ENCODE measurements around the gene TOLLIP.
A peak's percentile ranks its signal among the peaks of the same experiment; 100 is the strongest.
"Not testable (repeated sequence)": the region's sequence is repeated elsewhere in the genome, so short reads cannot be mapped to it uniquely, and the experiment has no call there.

TOLLIP gene

DNA sequence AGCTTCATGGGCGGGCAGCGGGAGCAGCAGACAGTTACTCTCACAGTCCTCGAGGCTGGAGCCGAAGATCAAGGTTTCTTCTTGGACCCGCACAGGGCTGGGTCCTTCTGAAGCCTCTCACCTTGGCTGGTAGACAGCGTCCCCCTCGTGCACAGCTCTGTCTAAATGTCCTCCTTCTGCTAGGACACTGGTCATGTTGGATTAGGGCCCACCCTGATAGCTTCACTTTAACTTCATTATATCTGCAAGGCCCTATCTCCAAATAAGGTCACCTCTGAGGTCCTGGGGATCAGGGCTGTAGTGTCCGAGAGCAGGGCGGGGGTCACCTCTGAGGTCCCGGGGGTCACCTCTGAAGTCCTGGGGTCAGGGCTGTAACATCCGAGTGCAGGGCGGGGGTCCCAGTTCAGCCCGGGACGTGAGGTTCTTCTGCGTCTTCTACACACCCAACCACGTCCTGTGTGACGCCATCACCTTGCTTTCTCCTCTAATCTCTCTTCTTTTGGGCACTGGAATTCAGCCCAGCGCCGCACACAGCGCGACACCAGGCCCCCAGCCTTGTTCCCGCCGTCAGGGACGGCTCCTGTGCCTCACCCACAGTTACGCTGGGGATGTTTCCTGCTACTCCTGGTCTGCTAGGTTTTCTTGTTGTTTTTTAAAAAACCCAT lies 34.1 kb upstream of the TOLLIP start:
- DNase-seq, result no peak

DNA sequence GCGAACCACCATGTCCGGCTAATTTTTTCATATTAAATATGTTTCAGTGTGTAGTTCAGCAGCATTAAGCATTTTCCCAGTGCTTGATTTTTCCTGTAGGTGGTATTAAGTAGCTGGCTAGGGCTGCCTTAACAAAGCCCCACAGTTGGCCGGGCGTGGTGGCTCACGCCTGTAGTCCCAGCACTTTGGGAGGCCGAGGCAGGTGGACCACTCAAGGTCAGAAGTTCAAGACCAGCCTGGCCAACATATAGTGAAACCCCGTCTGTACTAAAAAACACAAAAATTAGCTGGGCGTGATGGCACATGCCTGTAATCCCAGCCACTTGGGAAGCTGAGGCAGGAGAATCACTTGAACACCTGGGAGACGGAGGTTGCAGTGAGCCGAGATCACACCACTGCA lies 33.5 kb upstream of the TOLLIP start:
- DNase-seq, result no peak

DNA sequence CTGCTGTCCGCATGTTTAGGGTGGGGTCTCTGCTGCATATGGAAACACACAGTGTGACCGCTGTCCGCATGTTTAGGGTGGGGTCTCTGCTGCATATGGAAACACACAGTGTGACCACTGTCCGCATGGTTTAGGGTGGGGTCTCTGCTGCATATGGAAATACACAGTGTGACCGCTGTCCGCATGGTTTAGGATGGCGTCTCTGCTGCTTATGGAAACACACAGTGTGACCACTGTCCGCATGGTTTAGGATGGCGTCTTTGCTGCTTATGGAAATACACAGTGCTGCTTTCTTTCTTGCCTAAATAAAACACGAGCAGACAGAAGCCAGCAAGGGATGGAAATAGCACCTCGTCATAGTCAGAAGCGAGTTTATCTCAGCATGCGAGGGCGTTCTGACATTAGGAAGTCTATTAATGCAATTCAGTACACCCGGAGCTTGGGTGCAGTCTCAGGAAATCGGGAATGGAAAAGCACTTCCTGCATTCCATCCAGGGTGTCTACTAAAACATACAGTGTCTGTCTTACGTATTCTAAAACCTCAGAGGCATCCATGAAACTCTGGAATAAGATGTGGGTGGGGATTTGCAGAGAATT lies 32.6 kb upstream of the TOLLIP start:
- no peak for DNase-seq

DNA sequence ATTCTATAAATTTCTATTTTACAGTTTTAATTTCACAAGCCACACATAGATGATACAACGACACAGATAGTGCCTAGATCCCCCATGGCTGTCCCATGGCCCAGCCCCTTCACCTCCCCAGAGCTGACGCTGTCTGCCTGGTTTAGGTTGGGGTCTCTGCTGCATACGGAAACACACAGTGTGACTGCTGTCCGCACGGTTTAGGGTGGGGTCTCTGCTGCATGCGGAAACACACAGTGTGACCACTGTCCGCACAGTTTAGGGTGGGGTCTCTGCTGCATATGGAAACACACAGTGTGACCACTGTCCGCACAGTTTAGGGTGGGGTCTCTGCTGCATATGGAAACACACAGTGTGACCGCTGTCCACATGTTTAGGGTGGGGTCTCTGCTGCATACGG lies 31.8 kb upstream of the TOLLIP start:
- not testable (repeated sequence) for DNase-seq

DNA sequence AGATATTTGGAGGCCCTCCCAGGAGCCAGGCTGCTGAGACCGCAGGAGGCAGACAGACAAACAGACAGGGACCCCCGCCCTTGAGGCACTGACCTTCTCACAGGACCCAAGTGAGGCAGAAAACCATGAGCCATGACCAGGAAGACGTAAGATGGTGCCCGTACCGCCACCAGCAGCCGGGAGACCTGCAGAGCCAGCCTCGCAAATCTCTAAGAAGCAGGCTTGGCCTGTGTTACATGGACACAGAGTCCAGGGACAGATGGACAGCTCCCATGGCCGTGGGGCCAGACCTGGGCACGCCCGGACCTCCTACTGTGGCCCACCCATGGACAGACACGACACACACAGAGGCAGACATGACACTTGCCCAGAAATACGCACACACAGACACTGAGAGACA lies 30.7 kb upstream of the TOLLIP start:
- no peak for DNase-seq

DNA sequence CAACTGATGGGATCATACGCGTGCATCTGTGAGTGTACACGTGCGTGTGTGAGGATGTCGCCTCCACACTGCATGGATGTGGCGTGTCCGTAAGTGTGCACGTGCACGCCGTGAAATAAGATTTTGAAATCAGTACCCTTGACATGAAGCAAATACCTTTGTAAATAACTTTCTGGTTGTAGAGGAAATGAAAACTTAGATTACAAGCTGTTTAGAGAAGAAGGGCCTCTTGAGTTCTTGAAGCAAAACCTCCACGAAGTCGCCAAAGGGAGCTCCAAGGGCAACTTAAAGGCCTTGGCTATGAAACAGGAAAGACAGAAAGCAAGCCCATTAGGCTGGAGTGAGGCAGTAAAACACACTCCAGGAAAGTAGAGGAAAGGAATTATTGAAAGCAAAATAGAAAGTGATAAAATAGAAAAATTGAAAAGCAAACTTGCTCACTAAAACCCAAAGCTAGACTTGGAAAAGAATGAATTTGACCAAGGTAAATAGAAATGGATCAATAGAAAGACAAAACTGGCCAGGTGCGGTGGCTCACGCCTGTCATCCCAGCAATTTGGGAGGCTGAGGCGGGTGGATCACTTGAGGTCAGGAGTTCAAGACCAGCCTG lies 29.7 kb upstream of the TOLLIP start:
- DNase-seq, result no peak

DNA sequence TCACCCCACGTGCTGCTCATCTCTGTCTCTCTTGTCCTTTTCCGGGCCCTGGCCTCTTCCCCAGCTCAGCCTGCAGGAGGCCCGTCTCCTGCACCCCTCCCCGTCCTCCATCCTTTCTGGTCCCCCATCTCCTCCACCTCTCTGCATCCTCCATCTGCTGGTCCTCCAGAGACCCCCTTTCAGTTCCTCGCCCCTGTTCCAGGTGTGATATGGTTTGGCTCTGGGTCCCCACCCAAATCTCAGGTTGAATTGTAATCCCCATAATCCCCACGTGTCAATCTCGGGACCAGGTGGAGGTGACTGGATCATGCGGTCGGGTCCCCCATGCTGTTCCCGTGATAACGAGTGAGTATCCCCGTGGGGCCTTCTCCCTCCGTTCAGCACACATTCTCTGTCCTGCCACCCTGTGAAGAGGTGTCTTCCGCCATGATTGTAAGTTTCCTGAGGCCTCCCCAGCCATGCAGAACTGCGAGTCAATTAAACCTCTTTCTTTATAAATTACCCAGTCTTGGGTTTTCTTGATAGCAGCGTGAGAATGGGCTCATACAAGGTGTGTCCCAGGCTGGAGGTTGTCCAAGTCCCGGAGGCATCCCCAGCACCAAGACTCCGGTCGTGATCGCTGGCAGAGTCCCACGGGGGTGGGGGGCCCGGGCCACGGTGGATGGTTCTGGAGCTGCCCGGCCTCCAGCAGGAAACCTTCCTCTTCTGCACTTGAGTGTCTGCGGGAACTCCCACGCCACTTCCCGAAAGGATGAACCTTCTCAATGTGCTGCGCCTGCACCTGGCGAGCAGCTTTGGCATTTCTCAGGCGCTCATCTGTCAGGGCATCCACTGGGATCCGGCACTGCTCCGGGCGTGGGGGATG lies 29.0 kb upstream of the TOLLIP start:
- DNase-seq, result no peak

DNA sequence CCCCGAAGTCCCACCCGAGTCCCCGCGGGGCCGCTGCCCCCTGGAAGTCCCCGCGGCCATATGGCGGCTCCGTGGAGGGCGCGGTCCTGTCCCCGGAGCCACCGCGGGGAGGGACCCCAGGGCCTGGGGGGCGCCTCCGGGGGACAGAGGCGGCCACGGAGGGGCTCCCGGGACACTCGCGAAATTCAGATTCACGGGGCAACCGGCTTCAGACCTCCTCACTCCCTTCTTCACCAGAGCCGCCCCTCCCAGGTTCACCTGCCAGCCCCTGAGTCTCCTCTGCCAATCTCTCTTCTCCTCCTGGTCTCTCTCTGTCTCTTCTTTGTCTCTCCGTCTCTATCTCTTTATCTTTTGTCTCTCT lies 28.2 kb upstream of the TOLLIP start:
- no peak for DNase-seq

DNA sequence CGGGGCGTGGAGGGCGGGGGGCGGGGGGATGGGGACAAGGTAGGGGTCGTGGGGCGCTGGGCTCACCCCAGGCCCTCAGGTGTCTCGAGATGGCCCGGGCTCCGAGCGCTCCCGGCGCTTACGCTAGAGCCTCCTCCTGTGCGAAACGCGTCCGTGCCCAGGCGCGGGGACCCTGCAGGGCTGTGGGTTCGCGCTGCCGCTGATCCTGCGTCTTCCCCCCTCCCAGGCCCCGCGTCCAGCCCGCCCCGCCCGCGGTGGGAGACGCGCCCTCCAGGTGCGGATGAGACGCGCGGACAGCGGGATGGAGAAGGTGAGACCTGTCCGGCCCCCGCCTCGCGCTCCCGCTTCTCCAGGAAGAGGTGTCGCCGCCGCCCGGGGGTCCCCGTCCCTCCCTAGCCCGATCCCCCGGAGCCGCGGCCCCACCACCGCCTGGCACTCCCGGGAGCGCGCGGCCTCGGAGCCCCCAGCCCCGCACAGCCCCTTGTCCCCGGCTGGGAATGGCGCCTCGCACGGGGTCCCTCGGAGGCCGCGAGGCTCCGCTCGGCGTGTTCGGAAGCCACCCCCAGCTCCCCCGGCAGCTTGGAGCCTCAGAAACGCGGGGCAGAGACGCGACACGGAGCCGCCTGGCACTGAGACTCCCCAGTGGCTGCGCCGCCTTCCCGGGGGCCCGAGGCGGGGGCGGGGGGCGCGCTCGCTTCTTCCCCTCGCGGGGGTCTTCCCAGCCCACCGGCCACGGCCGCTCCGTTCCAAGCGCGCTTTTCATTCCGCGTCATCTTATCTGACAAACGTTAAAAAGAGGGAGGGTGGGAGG lies 27.6 kb upstream of the TOLLIP start:
- peak; percentile 45 for DNase-seq

DNA sequence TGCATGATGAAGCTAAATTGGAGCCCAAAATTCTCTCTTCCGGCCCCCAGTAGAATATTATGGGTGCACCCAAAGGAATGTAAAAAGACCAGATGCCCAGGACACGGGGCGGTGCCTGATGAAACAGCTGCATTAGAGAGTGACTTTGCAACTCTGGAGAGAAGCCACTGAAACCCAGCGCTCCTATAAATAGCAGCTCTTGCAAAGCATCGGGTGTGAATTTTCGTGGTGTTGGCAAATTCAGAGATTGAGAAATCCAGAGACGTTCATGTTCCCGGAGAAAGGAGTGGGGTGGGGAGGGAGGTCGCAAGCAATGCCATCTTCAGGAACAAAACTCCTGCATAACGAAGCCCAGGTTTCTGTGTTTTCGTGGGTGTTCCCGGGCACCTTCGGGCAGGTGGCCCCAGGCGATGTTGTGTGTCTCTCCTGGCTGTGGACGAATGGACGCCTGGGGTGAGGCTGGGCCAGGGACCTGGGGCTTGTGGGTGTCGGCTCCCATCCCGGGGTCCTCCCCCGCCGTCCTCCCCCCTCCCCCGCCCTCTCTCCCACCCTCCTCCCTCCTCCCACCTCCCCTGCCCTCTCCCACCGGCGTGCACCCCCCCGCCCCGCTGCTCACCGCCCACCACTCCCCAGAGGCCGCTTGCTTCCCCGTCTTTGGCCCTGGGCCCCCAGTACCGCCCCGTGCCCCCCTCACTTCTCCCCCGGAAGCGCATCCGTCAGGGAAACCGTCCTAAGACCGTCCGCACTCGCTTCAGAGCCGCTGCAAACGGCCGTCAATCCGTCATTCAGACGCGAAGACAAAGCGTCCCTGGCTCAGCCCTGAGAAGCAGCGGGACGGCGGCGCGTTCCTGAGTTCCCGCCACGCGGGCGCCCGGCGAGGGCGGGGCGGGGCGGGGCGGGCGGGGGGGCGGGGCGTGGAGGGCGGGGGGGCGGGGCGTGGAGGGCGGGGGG lies 26.7 kb upstream of the TOLLIP start:
- DNase-seq, result peak; percentile 49

DNA sequence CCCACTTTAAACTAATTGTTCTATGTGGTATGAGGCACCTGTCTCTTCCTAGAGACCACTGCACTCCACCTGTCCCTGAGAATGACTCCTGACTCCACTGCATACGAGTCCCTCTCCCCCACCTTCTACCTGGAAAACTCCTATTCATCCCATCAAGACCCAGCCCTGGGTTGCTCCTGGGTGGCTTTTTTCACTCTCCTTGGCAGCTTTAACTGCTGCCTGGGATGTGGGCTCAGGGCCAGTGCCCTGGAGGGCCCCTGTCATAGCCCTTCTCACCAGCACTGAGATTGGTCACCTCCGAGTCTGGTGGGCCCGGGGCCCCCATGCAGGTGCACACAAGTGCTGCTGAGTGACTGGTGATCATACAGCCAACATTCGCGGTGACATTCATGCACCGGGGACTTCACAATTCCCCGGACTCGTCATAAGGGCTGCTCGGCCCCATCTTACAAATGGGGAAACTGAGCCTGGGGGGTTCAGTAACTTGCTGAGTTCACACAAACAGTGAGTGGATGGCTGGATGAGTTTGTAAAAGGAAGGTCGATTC lies 25.9 kb upstream of the TOLLIP start:
- DNase-seq, result no peak

DNA sequence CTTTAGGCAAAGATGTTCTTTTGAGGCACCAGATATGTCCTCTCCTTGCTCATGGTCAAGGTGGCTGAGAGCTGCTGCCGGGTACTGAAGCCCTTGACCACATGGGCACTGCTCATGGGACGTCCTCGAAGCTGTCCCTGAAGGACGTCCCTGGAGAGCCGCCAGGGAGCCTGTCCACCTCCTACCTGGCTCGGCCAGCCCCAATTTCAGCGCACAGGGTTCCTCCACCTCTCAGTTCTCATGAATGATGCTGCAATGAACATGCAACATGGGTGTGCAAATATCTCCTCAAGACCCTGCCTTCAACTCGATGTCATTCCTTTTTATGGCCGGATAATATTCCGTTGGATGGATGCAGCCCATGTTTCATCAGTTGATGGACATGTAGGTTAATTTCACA lies 24.4 kb upstream of the TOLLIP start:
- DNase-seq, result no peak

DNA sequence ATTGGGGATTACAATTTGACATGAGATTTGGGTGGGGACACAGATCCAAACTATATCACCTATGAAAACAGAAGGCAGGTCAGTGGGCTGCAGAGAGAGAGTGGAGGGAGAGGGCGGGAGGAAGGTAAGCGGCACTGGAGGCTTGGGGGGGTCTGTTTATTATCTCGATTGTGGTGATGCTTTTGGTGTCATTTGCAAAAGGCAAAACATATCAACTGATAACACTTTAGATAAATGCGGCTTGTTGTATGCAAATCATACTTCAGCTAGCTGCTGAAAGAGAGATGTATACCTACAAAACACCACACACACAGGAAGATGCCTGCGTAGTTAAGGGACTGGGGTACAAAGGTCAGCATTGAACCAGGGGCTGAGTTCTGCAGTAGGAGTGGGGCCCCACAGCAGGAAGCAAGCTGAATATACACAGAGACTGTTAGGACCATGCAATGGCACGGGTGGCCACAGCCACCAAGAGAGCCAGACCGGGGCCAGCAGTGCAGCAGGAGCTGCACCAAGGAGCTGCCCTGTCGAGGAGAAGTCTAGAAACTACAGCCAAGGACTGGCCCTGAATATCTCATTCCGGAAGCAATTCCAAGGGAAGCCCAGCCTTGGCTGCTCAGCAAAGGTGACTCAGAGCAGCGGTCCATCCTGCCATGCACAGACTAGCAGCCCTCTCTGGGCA lies 23.8 kb upstream of the TOLLIP start:
- DNase-seq, result no peak

DNA sequence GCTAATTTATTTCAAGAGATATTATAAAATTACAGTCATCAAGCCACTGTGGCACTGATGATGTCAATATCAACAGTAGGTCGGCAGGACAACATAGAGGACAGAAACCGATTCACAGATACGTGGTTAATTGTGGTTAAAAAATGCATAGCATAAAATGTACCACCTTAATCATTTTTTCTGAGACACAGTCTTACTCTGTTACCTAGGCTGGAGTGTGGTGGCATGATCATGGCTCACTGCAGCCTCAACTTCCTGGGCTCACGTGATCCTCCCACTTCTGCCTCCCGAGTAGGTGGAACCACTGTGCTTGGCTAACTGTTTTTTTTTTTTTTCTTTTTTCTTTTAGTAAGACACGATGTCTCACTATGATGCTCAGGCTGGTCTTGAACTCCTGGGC lies 21.0 kb upstream of the TOLLIP start:
- no peak for DNase-seq

DNA sequence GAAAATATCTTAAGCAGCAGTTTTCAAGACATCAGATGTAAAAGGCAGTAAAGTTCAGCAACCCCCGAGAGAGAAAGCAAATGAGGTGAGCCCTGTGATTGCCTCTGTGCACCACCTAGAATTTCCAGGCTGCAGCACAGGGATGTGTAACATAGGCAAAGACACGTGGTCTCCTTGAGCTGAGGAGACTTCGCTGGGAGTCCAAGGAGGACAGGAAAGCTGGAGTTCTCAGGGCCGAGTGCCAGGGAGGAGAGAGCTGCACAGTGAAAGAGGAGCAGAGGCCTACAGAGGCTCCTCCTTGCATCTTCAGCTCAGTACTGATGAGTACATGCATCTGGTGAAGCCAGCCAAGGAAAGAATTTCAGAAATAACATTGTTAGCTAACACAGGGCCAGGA lies 17.6 kb upstream of the TOLLIP start:
- DNase-seq, result no peak

DNA sequence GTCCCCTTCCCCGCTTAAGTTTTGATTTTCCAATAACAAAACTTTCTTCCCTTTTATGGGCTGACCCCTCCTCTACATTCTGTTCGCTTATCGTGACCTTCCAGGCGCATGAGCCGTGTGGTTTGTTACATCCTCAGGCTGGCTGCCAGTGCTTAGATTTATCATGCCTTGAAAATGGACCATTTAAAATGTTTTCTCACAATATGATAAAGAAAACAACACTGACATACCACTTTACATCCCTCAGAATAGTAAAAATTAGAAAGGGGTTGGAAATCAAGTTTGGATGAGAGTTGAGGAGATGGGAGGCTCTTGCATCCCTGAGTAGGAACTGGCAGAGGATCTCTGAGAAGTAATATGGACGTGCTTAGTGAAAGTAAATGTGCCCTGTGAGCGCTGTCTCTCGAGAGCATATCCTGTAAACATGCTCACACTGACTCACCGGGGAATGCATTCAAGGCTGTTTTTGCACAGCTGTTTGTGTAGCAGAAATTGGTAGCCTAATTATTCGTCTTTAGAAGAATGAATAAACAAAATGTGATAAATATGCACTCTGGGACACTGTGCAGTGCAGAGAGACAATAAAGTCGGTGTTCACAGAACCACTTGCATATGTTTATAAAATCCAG lies 17.1 kb upstream of the TOLLIP start:
- no peak for DNase-seq

DNA sequence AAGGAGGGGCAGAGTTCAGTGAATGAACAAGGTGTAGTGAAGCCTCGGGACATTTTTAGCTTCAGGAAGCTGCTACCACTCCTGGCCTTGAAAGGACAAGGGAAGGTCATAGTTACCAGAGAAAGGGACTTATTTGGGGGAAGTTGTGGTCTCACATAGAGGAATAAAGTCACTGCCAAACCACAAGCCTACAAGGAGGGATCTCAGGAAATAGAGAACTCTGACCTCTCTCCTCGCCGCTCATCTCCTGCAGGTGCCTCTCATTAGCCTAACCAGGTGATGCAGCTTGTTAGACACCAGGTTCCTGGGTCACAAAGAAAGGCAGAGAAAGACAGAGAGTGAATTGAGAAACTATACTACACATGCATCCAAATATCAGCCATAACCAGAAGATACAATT lies 14.3 kb upstream of the TOLLIP start:
- no peak for DNase-seq

DNA sequence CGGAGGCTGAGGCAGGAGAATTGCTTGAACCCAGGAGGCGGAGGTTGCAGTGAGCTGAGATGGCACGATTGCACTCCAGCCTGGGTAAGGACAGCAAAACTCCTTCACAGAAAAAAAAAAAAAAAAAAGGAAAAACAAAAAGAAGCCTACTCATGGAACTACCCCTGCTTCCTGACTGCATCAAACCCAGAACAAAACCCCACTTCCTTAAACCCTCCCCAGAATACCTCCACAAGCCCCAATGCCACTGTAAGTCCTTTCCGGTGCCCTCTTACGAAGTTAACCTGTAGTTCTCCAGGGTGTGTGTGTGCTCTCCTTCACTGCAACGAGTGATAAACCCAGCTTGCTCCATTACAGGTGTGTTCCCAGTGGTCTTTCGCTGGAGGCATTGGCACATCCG lies 8.6 kb upstream of the TOLLIP start:
- no peak for DNase-seq

DNA sequence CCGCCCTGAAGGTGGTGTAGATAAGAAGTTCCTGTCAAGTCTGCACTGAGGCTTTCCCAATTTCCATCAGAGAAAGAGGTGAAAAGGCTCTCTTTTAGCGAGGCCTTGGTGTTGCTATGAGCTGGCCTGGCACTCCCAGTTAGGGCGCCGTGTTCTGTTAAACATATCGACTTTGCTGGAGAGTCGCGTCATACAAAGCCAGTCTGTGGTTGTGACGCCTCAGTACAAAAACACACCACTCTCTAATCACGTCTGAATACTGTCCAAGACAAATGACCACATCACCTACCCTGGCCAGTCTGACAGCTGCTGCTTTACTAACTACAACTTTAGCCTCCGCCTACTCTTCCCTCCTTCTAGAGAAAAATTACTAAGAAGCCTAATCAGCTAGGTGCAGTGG lies 8.0 kb upstream of the TOLLIP start:
- no peak for DNase-seq

DNA sequence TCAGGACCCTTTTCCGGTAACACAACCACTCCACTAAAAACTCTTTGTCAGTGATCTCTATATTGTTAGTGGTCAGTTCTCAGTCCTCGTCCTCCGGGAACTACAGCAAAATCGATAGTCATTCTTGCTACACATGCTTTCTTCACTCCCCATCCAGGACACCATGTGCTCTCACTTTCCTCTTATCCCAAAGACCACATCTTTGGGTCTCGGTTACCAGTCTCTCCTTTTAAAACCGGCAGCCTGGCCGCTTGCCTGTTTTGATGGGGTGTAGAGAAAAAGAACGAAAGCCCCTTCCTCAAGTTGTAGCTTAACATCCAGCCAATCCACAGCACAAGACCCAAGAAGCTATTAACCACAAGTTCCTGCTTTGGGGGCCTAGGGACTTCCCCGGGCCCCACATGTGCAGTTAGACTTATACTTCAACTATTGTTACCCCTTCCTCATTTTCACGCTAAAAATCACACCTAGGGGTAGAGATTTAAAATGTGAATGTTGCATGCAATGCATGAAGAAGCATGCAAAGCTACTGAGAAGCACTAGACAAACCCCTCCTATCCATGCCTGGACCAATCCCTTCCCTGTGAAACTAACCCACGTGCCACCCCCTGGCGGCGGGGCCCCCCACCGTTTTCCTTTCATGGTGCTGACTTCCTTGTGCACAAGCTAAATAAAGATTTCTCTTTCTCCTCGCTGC lies 1.5 kb upstream of the TOLLIP start:
- no peak for DNase-seq
